ENCODE results near the gene ANKRD17. TPM values are rescaled to one million over a fixed set of nuclear protein-coding genes. Genes with fewer than 3 reads are reported as not detected.
A peak's percentile ranks its signal among the peaks of the same experiment; 100 is the strongest.

ANKRD17 gene
- total RNA-seq, 1 experiment from 2014 or later: 62.1 TPM

GRCh38 chr4:73221734-73222133 lies 36.9 kb downstream of the ANKRD17 start:
- Histone ChIP-seq H3K4me3 (replicated peaks in 1 of 2; ENCODE audit: low read depth in 1 of 2, low read length in 2 of 2) (no peak overlapping the region), H3K27ac (ENCODE audit: low read depth, low read length) (no peak overlapping the region), H2AFZ (ENCODE audit: low read depth, low read length, poor library complexity, severe bottlenecking) (no peak overlapping the region), H3K4me2 (ENCODE audit: low read length) (peak overlapping the region; percentile 78; the same call in 1 of the 2 replicates), H3K9ac (ENCODE audit: low read length) (no peak overlapping the region), H3K4me1 (ENCODE audit: control insufficient read depth in 1 of 2, insufficient read depth in 2 of 2, low read length in 2 of 2) (peaks cover 4 to 21% of the 10 kb centered on the region in 2 experiments; a peak in 3 of 4 replicates), H3K79me2 (ENCODE audit: insufficient read depth, low read length) (peaks cover 95% of the 10 kb centered on the region), H3K36me3 (ENCODE audit: control insufficient read depth in 1 of 2, insufficient read depth in 2 of 2, low read length in 2 of 2) (no peaks in the 10 kb centered on the region), H3K9me3 (ENCODE audit: control insufficient read depth in 1 of 2, insufficient read depth in 1 of 2, low read depth in 1 of 2, low read length in 2 of 2) (no peaks in the 10 kb centered on the region), H3K27me3 (ENCODE audit: insufficient read depth, low read length) (no peaks in the 10 kb centered on the region), H4K20me1 (ENCODE audit: insufficient read depth) (peaks cover 12% of the 10 kb centered on the region; the same call in 1 of the 2 replicates), H3K9me2 (ENCODE audit: insufficient read depth) (no peaks in the 10 kb centered on the region)
- DNase-seq (ENCODE audit: low read depth, low spot score): no peak
- no peak for TF ChIP-seq ZFX (IDR thresholded peaks at IDR 0.05)
- no peak for TF ChIP-seq EZH2phosphoT487 (IDR thresholded peaks at IDR 0.05; ENCODE audit: borderline replicate concordance)
- ChIA-PET POLR2A (no interaction called here), RAD21 (ENCODE audit: low non-redundant PET in 1 of 2, low total read pairs in 2 of 2, uncharacterized antibody in 2 of 2, unreplicated experiment in 2 of 2) (no interaction called here), CTCF (no interaction called here)
- ATAC-seq: no peak
- intact Hi-C loops (cut with micrococcal nuclease): no loop called here
- BruUV-seq (replicated peaks): no TSS peak

GRCh38 chr4:73220815-73221214 lies 37.8 kb downstream of the ANKRD17 start:
- CTCF ChIA-PET: no interaction called here
- no peak for TF ChIP-seq YY1 (IDR thresholded peaks at IDR 0.05; ENCODE audit: extremely low read depth, insufficient replicate concordance, low read depth, low read length)
- no peak for TF ChIP-seq REST (IDR thresholded peaks at IDR 0.05; ENCODE audit: low read depth)
- TF ChIP-seq POLR2AphosphoS5 (IDR thresholded peaks at IDR 0.05; ENCODE audit: low read depth, low read length): no peak
- no peak for TF ChIP-seq SRF (IDR thresholded peaks at IDR 0.05; ENCODE audit: low read depth)
- TF ChIP-seq ZBTB33 (IDR thresholded peaks at IDR 0.05; ENCODE audit: extremely low read depth, insufficient replicate concordance, low read length): no peak
- no peak for TF ChIP-seq ZNF274 (IDR thresholded peaks at IDR 0.05; ENCODE audit: low read depth, low read length)
- no peak for TF ChIP-seq EZH2 (IDR thresholded peaks at IDR 0.05)
- no peak for TF ChIP-seq CEBPB (IDR thresholded peaks at IDR 0.05; ENCODE audit: low read depth)
- no peak for TF ChIP-seq SIN3A (IDR thresholded peaks at IDR 0.05; ENCODE audit: low read depth)
- TF ChIP-seq SP1 (IDR thresholded peaks at IDR 0.05; ENCODE audit: low read depth): no peak
- no peak for TF ChIP-seq TCF7L2 (IDR thresholded peaks at IDR 0.05; ENCODE audit: borderline replicate concordance, extremely low read depth, insufficient read depth, insufficient read length)
- TF ChIP-seq EZH2phosphoT487 (IDR thresholded peaks at IDR 0.05; ENCODE audit: borderline replicate concordance): no peak
- TF ChIP-seq RAD21 (IDR thresholded peaks at IDR 0.05; ENCODE audit: low read depth): no peak
- no peak for TF ChIP-seq EGR1 (IDR thresholded peaks at IDR 0.05; ENCODE audit: low read depth)
- TF ChIP-seq POLR2A (IDR thresholded peaks at IDR 0.05; ENCODE audit: borderline replicate concordance, extremely low read depth, insufficient read depth, insufficient read length): no peak
- TF ChIP-seq ATF3 (IDR thresholded peaks at IDR 0.05): no peak

More at GRCh38 chr4:73220815-73221214, 37.8 kb downstream of the ANKRD17 start:
- BruUV-seq (replicated peaks): no TSS peak
- intact Hi-C loops (cut with micrococcal nuclease): no loop called here
- no peaks in the 10 kb centered on the region for H3K9me2 ChIP-seq (ENCODE audit: insufficient read depth)
- H3K27ac ChIP-seq (ENCODE audit: low read depth, low read length): no peak overlapping the region
- H3K36me3 ChIP-seq (ENCODE audit: control insufficient read depth in 1 of 2, insufficient read depth in 2 of 2, low read length in 2 of 2): no peaks in the 10 kb centered on the region
- ChIA-PET RAD21 (ENCODE audit: low non-redundant PET in 1 of 2, low total read pairs in 2 of 2, uncharacterized antibody in 2 of 2, unreplicated experiment in 2 of 2) (no interaction called here), POLR2A (no interaction called here)
- H4K20me1 ChIP-seq (ENCODE audit: insufficient read depth): peaks cover 12% of the 10 kb centered on the region
- no peak overlapping the region for H3K4me2 ChIP-seq (ENCODE audit: low read length)
- peaks cover 97% of the 10 kb centered on the region for H3K79me2 ChIP-seq (ENCODE audit: insufficient read depth, low read length)
- H2AFZ ChIP-seq (ENCODE audit: low read depth, low read length, poor library complexity, severe bottlenecking): no peak overlapping the region
- H3K4me3 ChIP-seq (replicated peaks in 1 of 2; ENCODE audit: low read depth in 1 of 2, low read length in 2 of 2): no peak overlapping the region
- no peak overlapping the region for H3K9ac ChIP-seq (ENCODE audit: low read length)
- ATAC-seq (no peak), DNase-seq (ENCODE audit: low read depth, low spot score) (no peak)
- no peaks in the 10 kb centered on the region for H3K9me3 ChIP-seq (ENCODE audit: control insufficient read depth in 1 of 2, insufficient read depth in 1 of 2, low read depth in 1 of 2, low read length in 2 of 2)
- peaks cover 4 to 21% of the 10 kb centered on the region in 2 experiments; a peak in 3 of 4 replicates for H3K4me1 ChIP-seq (ENCODE audit: control insufficient read depth in 1 of 2, insufficient read depth in 2 of 2, low read length in 2 of 2)
- H3K27me3 ChIP-seq (ENCODE audit: insufficient read depth, low read length): no peaks in the 10 kb centered on the region
